Measurements from ENCODE around the gene OR6J1. TPM values are rescaled to one million over a fixed set of nuclear protein-coding genes. Genes with fewer than 3 reads are reported as not detected.
"Not testable (repeated sequence)": the region's sequence is repeated elsewhere in the genome, so short reads cannot be mapped to it uniquely, and the experiment has no call there.

OR6J1 gene
- polyA plus RNA-seq, 3 donors from 2014 or later = not detected

- Mint-ChIP-seq H3K9me3 (no peaks in the 10 kb centered on the region), H3K36me3 (no peaks in the 10 kb centered on the region), H3K27me3 (ENCODE audit: low read depth in 3 of 3) (peaks cover 0 to 2% (median 0%) of the 10 kb centered on the region in 3 donors), H3K27ac (no peak overlapping the region), H3K4me1 (no peaks in the 10 kb centered on the region), H3K4me3 (no peak overlapping the region)
- no peak for DNase-seq
These were observed 4.0 kb downstream of the OR6J1 start for GRCh38 chr14:22640192-22640591.

DNA sequence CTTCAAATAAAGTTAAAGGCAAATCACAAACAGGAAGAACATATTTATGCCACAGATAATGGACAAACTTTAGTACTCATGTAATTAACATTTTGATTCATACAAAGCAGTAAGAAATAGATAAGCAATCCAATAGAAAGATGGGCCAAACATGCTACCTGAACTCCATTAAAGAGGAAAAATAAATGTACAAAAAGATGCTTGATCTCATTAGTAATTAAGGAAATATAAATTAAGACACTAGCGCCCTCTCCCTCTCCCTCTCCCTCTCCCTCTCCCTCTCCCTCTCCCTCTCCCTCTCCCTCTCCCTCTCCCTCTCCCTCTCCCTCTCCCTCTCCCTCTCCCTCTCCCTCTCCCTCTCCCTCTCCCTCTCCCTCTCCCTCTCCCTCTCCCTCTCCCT is 8.2 kb downstream of the OR6J1 start:
- H3K9me3 Mint-ChIP-seq; H3K27ac Mint-ChIP-seq; H3K27me3 Mint-ChIP-seq (ENCODE audit: low read depth in 3 of 3): not testable (repeated sequence)

DNA sequence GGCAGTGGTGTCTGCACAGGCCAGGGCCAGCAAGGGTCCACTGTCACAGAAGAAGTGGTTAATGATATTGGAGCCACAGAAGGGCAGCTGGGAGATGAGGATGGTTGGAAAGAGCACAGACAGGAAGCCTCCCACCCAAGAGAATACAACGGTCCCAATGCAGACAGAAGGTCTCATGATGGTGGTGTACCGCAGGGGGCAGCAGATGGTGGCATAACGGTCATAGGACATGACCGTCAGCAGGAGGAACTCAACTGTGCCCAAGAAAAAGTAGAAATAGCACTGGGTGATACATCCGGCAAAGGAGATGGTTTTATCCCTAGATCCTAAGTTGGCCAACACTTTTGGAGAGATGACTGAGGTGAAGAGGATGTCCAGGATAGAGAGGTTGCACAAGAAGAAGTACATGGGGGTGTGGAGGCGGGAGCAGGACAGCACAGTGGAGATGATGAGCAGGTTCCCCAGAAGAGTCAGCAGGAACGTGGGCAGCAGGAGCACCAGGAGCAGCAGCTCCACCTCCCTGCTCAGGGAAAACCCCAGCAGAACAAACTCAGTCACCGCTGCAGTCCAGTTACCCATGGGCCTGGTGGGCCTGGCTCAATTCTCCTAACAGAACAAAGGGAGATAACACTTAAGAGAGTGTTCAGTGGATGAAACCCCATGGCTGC is 9.8 kb downstream of the OR6J1 start:
- peaks cover 0 to 7% (median 0%) of the 10 kb centered on the region in 6 donors for H3K9me3 Mint-ChIP-seq
- no peak overlapping the region for H3K4me3 Mint-ChIP-seq
- H3K36me3 Mint-ChIP-seq = no peaks in the 10 kb centered on the region
- H3K27ac Mint-ChIP-seq = no peak overlapping the region
- H3K4me1 Mint-ChIP-seq = no peaks in the 10 kb centered on the region
- peaks cover 0 to 7% (median 2%) of the 10 kb centered on the region in 3 donors for H3K27me3 Mint-ChIP-seq (ENCODE audit: low read depth in 3 of 3)
- no peak for DNase-seq

More for the DNA sequence above, 8.2 kb downstream of the OR6J1 start:
- H3K4me1 Mint-ChIP-seq, H3K36me3 Mint-ChIP-seq, DNase-seq, H3K4me3 Mint-ChIP-seq: not testable (repeated sequence)

- no peak overlapping the region for H3K4me3 Mint-ChIP-seq
- peaks cover 2 to 7% (median 2%) of the 10 kb centered on the region in 3 donors for H3K27me3 Mint-ChIP-seq (ENCODE audit: low read depth in 3 of 3)
- DNase-seq = no peak
- no peaks in the 10 kb centered on the region for H3K4me1 Mint-ChIP-seq
- no peak overlapping the region for H3K27ac Mint-ChIP-seq
- no peaks in the 10 kb centered on the region for H3K36me3 Mint-ChIP-seq
- H3K9me3 Mint-ChIP-seq = peaks cover 0 to 7% (median 0%) of the 10 kb centered on the region in 6 donors
These were observed 13.7 kb downstream of the OR6J1 start for GRCh38 chr14:22630486-22630885.

DNA sequence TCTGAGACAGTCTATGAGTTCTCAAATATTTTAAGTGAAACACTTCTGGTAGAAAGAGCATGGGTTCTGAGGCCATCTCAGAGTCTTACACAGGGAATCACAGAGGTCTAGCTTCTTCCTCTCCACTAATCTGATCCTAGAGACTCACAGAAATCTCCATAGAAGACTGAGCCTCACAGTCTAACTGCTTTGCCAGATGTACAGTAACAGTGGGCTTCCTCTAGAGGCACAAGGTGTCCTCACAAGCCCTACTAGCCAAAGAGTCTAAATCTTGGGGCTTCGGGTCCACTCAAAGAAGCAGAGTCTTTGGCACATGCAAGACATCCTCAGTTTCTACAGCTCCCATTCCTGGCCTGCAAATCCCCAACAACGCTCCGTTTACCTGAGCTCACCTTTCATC is 14.1 kb downstream of the OR6J1 start:
- Mint-ChIP-seq H3K27ac (no peak overlapping the region), H3K4me1 (no peaks in the 10 kb centered on the region), H3K27me3 (ENCODE audit: low read depth in 3 of 3) (peaks cover 2 to 7% (median 2%) of the 10 kb centered on the region in 3 donors), H3K4me3 (no peak overlapping the region), H3K36me3 (no peaks in the 10 kb centered on the region), H3K9me3 (peaks cover 0 to 7% (median 0%) of the 10 kb centered on the region in 6 donors)
- DNase-seq = no peak

DNA sequence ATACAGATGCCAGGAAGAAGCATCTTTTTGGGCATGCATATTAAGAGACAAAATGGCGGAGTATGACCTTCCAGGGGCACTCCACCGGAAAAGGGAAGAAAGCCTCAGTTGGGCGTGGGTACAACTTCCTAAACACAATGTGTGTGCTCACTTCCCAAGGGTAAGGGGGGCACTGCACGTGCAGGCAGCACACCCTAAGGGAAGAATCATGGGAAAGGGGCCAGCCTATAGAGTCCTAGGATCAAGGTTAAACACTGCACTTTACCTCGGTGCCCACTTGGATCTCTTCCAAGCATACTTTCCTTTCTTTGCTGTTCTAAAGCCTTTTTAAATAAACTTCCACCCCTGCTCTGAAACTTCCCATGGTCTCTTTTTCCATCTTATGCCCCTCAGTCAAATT is 14.8 kb downstream of the OR6J1 start:
- Mint-ChIP-seq H3K27ac (no peak overlapping the region), H3K36me3 (no peaks in the 10 kb centered on the region), H3K4me3 (no peak overlapping the region), H3K9me3 (peaks cover 0 to 7% (median 0%) of the 10 kb centered on the region in 6 donors), H3K4me1 (no peaks in the 10 kb centered on the region), H3K27me3 (ENCODE audit: low read depth in 3 of 3) (peaks cover 2 to 7% (median 4%) of the 10 kb centered on the region in 3 donors)
- no peak for DNase-seq

- no peak overlapping the region for H3K4me3 Mint-ChIP-seq
- H3K36me3 Mint-ChIP-seq = no peaks in the 10 kb centered on the region
- peaks cover 0 to 7% (median 0%) of the 10 kb centered on the region in 6 donors for H3K9me3 Mint-ChIP-seq
- peaks cover 2 to 4% (median 3%) of the 10 kb centered on the region in 3 donors for H3K27me3 Mint-ChIP-seq (ENCODE audit: low read depth in 3 of 3)
- no peak overlapping the region for H3K27ac Mint-ChIP-seq
- DNase-seq = no peak
- no peaks in the 10 kb centered on the region for H3K4me1 Mint-ChIP-seq
These were observed 16.5 kb downstream of the OR6J1 start for GRCh38 chr14:22627506-22628263.

- H3K9me3 Mint-ChIP-seq = peaks cover 0 to 6% (median 0%) of the 10 kb centered on the region in 6 donors
- no peak for DNase-seq
- peaks cover 2 to 5% (median 2%) of the 10 kb centered on the region in 3 donors for H3K27me3 Mint-ChIP-seq (ENCODE audit: low read depth in 3 of 3)
- H3K27ac Mint-ChIP-seq = no peak overlapping the region
- H3K4me1 Mint-ChIP-seq = no peaks in the 10 kb centered on the region
- H3K36me3 Mint-ChIP-seq = peaks cover 0 to 3% (median 1%) of the 10 kb centered on the region in 3 donors
- no peak overlapping the region for H3K4me3 Mint-ChIP-seq
These were observed 17.6 kb downstream of the OR6J1 start for GRCh38 chr14:22626590-22626989.

- peaks cover 0 to 5% (median 0%) of the 10 kb centered on the region in 3 donors for H3K27me3 Mint-ChIP-seq (ENCODE audit: low read depth in 3 of 3)
These were observed 21.1 kb downstream of the OR6J1 start for GRCh38 chr14:22623047-22623446.

DNA sequence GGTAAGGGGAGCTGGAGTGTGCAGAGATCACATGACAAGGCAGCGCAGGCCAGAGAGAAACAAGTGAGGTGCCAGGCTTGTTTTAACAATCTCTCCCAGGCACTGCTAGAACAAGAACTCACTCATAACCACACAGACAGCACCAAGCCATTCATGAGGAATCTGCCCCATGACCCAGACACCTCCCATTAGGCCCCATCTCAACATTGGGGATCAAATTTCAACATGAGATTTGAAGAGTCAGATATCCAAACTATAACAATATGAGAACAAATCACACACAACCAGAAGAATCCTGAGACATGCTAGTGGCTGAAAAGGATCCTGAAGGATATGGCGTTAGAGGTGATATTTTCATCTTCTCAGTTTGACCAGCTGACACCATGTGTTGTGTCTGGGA is 21.9 kb downstream of the OR6J1 start:
- no peaks in the 10 kb centered on the region for H3K4me1 Mint-ChIP-seq
- no peaks in the 10 kb centered on the region for H3K9me3 Mint-ChIP-seq
- no peak for DNase-seq
- H3K36me3 Mint-ChIP-seq = peaks cover 3 to 5% (median 4%) of the 10 kb centered on the region in 3 donors
- peaks cover 0 to 5% (median 0%) of the 10 kb centered on the region in 3 donors for H3K27me3 Mint-ChIP-seq (ENCODE audit: low read depth in 3 of 3)
- no peak overlapping the region for H3K27ac Mint-ChIP-seq
- H3K4me3 Mint-ChIP-seq = no peak overlapping the region

More at GRCh38 chr14:22623047-22623446, 21.1 kb downstream of the OR6J1 start:
- Mint-ChIP-seq H3K36me3 (peaks cover 3 to 5% (median 4%) of the 10 kb centered on the region in 3 donors), H3K27ac (no peak overlapping the region), H3K9me3 (no peaks in the 10 kb centered on the region), H3K4me1 (no peaks in the 10 kb centered on the region), H3K4me3 (no peak overlapping the region)
- no peak for DNase-seq

- DNase-seq; H3K9me3 Mint-ChIP-seq; H3K27ac Mint-ChIP-seq; H3K27me3 Mint-ChIP-seq (ENCODE audit: low read depth in 3 of 3); H3K4me1 Mint-ChIP-seq; H3K4me3 Mint-ChIP-seq: not testable (repeated sequence)
- peaks cover 3 to 30% (median 11%) of the 10 kb centered on the region in 3 donors for H3K36me3 Mint-ChIP-seq
These were observed 28.4 kb downstream of the OR6J1 start for GRCh38 chr14:22615765-22616164.

- H3K9me3 Mint-ChIP-seq = no peaks in the 10 kb centered on the region
- H3K27me3 Mint-ChIP-seq (ENCODE audit: low read depth in 3 of 3) = peaks cover 0 to 2% (median 2%) of the 10 kb centered on the region in 3 donors
- H3K27ac Mint-ChIP-seq = no peak overlapping the region
- peaks cover 14 to 42% (median 18%) of the 10 kb centered on the region in 3 donors for H3K36me3 Mint-ChIP-seq
- no peak overlapping the region for H3K4me3 Mint-ChIP-seq
- H3K4me1 Mint-ChIP-seq = no peaks in the 10 kb centered on the region
- no peak for DNase-seq
These were observed 29.8 kb downstream of the OR6J1 start for GRCh38 chr14:22614240-22614799.

GRCh38 chr14:22613736-22614239 is 30.4 kb downstream of the OR6J1 start:
- no peak for DNase-seq
- Mint-ChIP-seq H3K4me1 (no peaks in the 10 kb centered on the region), H3K36me3 (peaks cover 15 to 42% (median 18%) of the 10 kb centered on the region in 3 donors), H3K4me3 (no peak overlapping the region), H3K27ac (no peak overlapping the region), H3K9me3 (no peaks in the 10 kb centered on the region), H3K27me3 (ENCODE audit: low read depth in 3 of 3) (peaks cover 0 to 2% (median 2%) of the 10 kb centered on the region in 3 donors)
